Right lobe of liver (tissue), 4 donors: Measurements from ENCODE around the gene PTCH2.

Experiments
- POLR2A ChIP-seq: fragments of 450-650 bp; IDR thresholded peaks from one replicate; pipeline ENCODE4 v1.6.1; 2017; ENCODE audit warnings: antibody characterized with exemption, mild to moderate bottlenecking
- TF ChIP-seq, protein P1 (sequence below), 4 donors: fragments of 200-600 bp in 3 of 4; fragments of 450-650 bp in 1 of 4; IDR thresholded peaks; one replicate each; pipeline versions ENCODE4 v1.5.1 to v1.8.0; 2016 to 2022; ENCODE audit warnings: antibody characterized with exemption in 4 of 4, mild to moderate bottlenecking in 2 of 4
- donor health status: DM: no; HTN: no; CAD: no.
- donor health status: DM: no; HTN: no; CAD: no.
- donor health status: DM: no; HTN: yes; CAD: no.

DNA sequence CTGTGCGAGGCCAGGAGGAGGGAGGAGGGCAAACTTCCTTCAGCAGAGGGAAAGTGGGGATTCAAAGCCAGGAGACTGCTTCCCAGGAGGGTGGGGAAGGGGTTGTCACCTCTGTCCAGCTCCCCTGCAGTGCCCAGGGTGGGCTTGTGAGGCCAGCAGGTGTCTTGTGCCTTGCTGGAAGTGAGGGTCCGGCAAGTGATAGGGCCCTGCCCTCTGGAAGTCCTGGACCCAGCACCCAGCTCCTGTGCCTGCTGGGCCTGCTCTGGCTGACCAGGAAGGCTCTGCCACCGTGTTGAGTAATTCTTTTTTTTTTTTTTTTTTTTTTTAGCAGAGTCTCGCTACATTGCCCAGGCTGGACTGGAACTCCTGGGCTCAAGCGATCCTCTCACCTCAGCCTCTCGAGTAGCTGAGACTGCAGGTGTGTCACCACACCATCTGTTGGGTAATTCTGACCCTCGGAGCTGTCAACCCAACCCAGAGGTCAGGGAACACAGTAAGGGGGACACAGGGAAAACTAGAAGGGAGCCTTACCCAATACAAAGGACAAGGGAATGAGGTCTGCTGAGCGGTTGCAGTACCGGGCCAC is 56.1 kb downstream of the PTCH2 start:
- TF ChIP-seq, protein P1, sequence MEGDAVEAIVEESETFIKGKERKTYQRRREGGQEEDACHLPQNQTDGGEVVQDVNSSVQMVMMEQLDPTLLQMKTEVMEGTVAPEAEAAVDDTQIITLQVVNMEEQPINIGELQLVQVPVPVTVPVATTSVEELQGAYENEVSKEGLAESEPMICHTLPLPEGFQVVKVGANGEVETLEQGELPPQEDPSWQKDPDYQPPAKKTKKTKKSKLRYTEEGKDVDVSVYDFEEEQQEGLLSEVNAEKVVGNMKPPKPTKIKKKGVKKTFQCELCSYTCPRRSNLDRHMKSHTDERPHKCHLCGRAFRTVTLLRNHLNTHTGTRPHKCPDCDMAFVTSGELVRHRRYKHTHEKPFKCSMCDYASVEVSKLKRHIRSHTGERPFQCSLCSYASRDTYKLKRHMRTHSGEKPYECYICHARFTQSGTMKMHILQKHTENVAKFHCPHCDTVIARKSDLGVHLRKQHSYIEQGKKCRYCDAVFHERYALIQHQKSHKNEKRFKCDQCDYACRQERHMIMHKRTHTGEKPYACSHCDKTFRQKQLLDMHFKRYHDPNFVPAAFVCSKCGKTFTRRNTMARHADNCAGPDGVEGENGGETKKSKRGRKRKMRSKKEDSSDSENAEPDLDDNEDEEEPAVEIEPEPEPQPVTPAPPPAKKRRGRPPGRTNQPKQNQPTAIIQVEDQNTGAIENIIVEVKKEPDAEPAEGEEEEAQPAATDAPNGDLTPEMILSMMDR (IDR thresholded peaks at IDR 0.05): no peak
- no peak for TF ChIP-seq POLR2A
